Fibroblast of villous mesenchyme (primary cell): ENCODE results near the gene COPZ2. TPM values are rescaled to one million over a fixed set of nuclear protein-coding genes. Genes with fewer than 3 reads are reported as not detected.

Source experiments
- DNase-seq: peaks from one replicate; pipeline ENCODE4 v3.0.0-alpha.2; 2010; ENCODE audit warnings: low read depth
- H3K4me3 ChIP-seq: 2 replicates; pipeline ENCODE4 v1.5.1; 2011; ENCODE audit warnings: low read depth, mild to moderate bottlenecking, low read length
- total RNA-seq: library from RNA; depleted of rRNA; stranded (reverse); fragments of >200 nt; gene quantifications from 2 replicates; pipeline ENCODE4 v1.2.3, GENCODE V29; 2012
- TF ChIP-seq, protein P1 (sequence below): IDR thresholded peaks from 2 replicates; pipeline ENCODE4 v1.5.1; 2012; ENCODE audit warnings: low read depth, mild to moderate bottlenecking, low read length; ENCODE audit not compliant: insufficient read depth

COPZ2 gene
- total RNA-seq, 1 donor = 61.3 TPM

DNA sequence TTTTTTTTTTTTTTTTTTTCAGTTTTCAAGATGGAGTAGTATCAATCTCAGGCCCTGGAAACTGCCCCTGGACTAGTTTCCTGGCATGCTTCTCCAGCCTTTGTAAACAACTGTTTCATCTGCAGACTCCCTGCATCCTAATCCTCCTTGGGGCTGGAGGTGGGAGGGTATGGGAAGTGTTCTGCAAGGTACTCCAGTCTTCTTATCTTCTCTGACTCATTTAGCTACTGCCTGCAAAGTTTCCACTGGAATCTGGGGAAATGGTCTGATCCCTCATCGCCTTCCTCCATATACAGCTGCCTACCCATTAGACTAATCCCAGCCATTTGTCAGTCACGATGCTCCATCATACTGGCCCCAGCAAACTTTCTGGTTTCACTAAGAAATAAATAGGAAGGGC lies 21.5 kb downstream of the COPZ2 start:
- TF ChIP-seq, protein P1, sequence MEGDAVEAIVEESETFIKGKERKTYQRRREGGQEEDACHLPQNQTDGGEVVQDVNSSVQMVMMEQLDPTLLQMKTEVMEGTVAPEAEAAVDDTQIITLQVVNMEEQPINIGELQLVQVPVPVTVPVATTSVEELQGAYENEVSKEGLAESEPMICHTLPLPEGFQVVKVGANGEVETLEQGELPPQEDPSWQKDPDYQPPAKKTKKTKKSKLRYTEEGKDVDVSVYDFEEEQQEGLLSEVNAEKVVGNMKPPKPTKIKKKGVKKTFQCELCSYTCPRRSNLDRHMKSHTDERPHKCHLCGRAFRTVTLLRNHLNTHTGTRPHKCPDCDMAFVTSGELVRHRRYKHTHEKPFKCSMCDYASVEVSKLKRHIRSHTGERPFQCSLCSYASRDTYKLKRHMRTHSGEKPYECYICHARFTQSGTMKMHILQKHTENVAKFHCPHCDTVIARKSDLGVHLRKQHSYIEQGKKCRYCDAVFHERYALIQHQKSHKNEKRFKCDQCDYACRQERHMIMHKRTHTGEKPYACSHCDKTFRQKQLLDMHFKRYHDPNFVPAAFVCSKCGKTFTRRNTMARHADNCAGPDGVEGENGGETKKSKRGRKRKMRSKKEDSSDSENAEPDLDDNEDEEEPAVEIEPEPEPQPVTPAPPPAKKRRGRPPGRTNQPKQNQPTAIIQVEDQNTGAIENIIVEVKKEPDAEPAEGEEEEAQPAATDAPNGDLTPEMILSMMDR = no peak
- DNase-seq = peak; percentile 93
- H3K4me3 ChIP-seq = no peak overlapping the region

DNA sequence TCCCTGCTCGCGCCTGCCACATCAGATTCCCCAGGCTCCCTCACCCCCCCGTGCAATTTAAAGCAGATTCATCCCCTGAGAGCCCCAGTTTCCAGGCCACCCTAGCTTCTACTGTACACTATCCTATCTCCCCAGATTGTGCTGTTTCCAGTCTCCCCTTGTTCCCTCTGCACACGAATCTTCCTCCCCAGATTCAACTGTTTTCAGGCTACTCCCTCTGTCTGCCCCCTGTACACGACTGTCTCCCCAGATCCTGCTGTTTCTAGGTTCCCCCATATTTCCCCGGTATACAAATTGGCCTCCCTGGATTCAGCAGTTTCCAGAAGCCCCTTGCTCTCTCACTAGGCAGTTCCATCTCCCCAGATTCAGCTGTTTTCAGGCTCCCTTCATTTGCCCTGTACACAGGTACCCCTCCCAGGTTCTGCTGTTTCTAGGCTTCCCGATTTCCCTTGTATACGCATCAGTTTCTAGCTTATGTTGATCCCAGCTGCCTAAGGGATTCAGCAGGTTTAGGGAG lies 22.9 kb downstream of the COPZ2 start:
- DNase-seq = no peak
- TF ChIP-seq, protein P1 = no peak
- H3K4me3 ChIP-seq = no peak overlapping the region

DNA sequence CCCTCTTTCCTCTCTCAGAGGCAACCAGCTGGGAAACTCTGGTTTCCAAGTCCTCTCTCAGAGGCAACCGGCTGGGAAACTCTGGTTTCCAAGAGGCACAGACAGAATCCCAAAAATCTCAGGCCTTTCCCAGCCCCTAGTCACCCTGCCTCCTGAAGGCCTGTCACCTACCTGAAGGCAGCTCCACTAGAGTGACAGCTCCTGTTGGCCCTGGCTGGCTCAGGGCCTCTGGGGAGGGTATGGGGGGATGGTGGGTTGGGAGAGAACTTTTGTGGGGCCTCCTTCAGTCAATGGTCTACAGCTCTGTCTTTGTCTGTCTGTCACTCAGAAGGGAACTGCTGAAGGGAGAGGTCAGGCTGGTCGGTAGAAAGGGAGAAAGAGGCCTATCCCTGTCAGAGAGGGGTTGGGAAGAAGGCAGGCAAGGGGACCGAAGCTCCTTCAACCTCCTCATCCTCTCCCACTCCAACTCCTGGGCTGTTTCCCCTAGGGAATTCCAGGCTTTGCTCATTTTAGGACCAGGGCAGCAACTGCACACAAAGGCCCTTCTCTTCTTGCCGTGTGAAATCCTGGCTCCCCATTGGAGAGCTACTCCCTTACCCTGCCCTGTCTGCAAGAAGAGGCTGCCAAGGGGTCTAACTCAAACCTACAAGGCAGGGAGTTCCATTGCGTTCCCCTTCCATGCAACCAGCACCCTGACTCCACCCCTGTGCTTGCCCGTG lies 23.6 kb downstream of the COPZ2 start:
- TF ChIP-seq, protein P1 = no peak
- H3K4me3 ChIP-seq = no peak overlapping the region
- no peak for DNase-seq

DNA sequence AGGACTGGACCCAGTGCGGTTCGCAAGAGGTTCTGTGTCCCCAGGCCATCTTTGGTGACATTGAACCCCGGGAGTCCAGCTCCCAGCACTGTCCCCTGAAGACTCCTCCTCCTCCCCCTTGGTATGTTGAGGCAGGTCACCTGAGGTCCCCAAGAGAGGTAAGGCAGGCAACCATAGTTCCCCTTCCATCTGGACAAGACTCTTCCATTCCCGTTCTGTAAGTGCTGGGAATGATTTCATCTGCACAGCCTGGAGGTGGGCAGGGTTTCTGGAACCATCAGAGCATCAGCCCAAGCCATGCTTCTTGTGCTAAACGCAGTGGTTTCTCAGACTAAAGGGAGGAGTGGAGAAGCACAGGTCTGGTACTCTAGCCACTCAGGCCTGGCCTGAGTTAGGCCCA lies 24.9 kb downstream of the COPZ2 start:
- TF ChIP-seq, protein P1 = no peak
- no peak overlapping the region for H3K4me3 ChIP-seq
- no peak for DNase-seq

DNA sequence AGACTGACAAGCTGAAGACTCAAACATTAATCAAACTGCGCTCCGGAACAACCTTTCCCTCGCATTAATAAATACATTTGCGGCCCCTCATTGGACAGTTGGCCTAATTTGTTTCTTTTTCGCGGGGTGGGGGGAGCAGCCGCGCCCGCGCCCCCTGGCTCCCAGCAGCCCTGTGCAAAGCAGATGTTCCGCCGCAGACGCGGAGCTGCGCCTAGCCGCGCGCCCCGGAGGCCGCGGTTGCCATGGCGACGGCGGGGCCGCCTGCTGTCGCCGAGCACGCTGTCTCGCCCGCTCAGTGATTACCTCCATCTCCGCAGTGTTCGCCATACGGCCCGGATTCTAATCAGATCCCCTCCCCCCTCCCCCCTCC lies 25.5 kb downstream of the COPZ2 start:
- peak overlapping the region; percentile 50 for H3K4me3 ChIP-seq
- DNase-seq = no peak
- TF ChIP-seq, protein P1 = peak; percentile 5

DNA sequence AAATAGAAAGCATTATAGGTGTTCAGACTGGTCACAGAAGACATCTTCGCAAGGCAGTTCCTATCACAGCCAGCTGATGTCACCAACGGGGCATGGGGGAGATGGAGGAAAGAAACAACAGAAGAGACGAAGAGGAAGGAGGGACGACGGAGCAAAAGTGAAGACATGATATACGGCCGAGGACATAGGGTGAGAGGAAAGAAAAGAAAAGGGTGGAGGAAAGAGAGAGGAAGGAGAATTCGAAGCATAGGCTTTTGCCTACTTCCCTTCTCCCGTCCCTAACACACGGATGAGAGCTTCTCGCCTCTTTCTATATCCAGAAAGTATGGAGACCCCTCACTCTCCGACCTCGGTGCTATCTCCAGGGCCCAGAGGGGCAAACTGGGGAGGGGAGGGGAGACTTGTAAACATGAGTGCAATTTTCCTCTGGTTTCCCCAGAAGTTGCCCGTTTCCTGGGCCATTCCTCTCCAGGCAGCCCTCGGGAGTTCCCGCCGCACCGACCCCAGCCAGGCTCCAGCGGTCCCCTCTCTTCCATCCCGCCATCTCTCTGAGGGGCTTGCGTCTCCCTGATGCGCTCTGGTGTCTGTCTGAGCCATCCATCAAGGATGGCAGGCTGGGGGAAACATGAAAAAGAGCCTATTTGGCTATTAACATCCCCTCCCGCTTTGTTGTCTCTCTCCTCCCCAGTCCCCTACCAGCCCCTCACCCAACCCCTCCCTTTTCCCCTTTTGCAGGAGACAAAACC lies 26.0 kb downstream of the COPZ2 start:
- peak overlapping the region; percentile 50 for H3K4me3 ChIP-seq
- no peak for DNase-seq
- TF ChIP-seq, protein P1 = peak; percentile 56
